Measurements from ENCODE around the gene NRARP. TPM values are rescaled to one million over a fixed set of nuclear protein-coding genes. Genes with fewer than 3 reads are reported as not detected.
"Not testable (repeated sequence)": the region's sequence is repeated elsewhere in the genome, so short reads cannot be mapped to it uniquely, and the experiment has no call there.

Gene NRARP
- polyA plus RNA-seq, 1 experiment, result 0.22 TPM

DNA sequence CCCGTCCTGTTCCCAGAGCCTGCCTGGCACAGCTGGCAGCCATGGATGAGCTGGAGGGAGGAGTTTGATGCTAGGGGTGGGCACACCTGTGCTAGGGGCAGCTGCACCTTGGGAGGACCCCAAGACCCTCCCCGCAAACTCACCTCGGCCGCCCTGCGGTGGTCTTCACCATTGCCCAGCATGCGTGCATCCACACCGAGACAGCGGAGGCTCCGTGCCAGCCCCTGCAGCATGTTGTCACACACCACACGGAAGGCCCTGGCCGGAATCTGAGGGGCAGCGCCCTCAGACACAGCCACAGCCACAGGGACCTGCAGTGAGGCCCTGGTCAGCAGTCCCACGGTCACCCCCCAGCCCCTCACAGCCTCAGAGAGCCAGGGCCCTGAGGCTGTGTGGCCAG lies 45.9 kb upstream of the NRARP start:
- ChIA-PET CTCF (no interaction called here), POLR2A (no interaction called here)
- no peak for DNase-seq (ENCODE audit: low read depth, low spot score)
- no peak overlapping the region for H3K4me3 ChIP-seq (ENCODE audit: low read depth, low read length)
- no peak overlapping the region for H3K27ac ChIP-seq (ENCODE audit: low read depth, low read length)
- TF ChIP-seq, protein P1, sequence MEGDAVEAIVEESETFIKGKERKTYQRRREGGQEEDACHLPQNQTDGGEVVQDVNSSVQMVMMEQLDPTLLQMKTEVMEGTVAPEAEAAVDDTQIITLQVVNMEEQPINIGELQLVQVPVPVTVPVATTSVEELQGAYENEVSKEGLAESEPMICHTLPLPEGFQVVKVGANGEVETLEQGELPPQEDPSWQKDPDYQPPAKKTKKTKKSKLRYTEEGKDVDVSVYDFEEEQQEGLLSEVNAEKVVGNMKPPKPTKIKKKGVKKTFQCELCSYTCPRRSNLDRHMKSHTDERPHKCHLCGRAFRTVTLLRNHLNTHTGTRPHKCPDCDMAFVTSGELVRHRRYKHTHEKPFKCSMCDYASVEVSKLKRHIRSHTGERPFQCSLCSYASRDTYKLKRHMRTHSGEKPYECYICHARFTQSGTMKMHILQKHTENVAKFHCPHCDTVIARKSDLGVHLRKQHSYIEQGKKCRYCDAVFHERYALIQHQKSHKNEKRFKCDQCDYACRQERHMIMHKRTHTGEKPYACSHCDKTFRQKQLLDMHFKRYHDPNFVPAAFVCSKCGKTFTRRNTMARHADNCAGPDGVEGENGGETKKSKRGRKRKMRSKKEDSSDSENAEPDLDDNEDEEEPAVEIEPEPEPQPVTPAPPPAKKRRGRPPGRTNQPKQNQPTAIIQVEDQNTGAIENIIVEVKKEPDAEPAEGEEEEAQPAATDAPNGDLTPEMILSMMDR (IDR thresholded peaks at IDR 0.05; ENCODE audit: low read depth, low read length), result no peak
- H3K27me3 ChIP-seq (ENCODE audit: control insufficient read depth, insufficient read depth, low read length), result no peaks in the 10 kb centered on the region
- H3K9me3 ChIP-seq (ENCODE audit: control insufficient read depth, insufficient read depth, low read length), result peaks cover 55% of the 10 kb centered on the region

DNA sequence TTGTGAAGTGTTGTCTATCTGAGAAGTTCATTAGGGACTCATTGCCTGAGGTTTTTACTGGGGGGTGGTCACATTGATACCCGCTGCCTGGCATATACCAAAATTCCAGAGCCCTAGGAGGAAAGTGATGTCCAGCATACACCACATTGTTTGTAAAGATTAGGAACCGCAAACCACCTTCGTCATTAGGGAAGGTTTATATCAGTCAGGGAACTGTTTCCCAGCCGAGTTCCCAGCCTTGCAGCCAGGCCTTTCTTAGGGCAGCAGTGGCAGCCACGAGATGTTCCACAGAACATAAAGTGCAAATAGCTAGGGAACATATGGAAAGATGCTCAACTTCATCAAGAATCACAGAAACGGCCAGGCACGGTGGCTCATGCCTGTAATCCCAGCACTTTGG lies 40.4 kb upstream of the NRARP start:
- H3K4me3 ChIP-seq (ENCODE audit: low read depth, low read length), result no peak overlapping the region
- no peaks in the 10 kb centered on the region for H3K27me3 ChIP-seq (ENCODE audit: control insufficient read depth, insufficient read depth, low read length)
- H3K9me3 ChIP-seq (ENCODE audit: control insufficient read depth, insufficient read depth, low read length), result peaks cover 13% of the 10 kb centered on the region
- CTCF ChIA-PET, result no interaction called here
- TF ChIP-seq, protein P1 (IDR thresholded peaks at IDR 0.05; ENCODE audit: low read depth, low read length), result no peak
- no peak overlapping the region for H3K27ac ChIP-seq (ENCODE audit: low read depth, low read length)
- POLR2A ChIA-PET, result no interaction called here
- DNase-seq (ENCODE audit: low read depth, low spot score), result no peak

DNA sequence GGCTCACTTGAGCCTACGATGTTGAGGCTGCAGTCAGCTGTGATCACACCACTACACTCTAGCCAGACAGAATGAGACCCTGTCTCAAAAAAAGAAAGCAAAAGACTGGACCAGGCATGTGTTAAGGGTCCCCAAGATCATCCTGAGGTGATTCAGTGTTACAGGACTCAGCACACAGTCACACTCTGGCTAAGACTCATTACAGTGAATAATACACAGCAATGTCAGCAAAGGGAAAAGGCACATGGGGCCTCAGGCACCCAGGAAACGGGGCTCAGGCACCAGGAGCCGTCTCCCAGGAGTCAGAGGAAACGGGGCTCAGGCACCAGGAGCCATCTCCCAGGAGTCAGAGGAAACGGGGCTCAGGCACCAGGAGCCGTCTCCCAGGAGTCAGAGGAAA lies 39.2 kb upstream of the NRARP start:
- TF ChIP-seq, protein P1 (IDR thresholded peaks at IDR 0.05; ENCODE audit: low read depth, low read length), result no peak
- H3K9me3 ChIP-seq (ENCODE audit: control insufficient read depth, insufficient read depth, low read length), result peaks cover 4% of the 10 kb centered on the region
- H3K27me3 ChIP-seq (ENCODE audit: control insufficient read depth, insufficient read depth, low read length), result no peaks in the 10 kb centered on the region
- POLR2A ChIA-PET, result no interaction called here
- CTCF ChIA-PET, result no interaction called here
- H3K27ac ChIP-seq (ENCODE audit: low read depth, low read length), result no peak overlapping the region
- DNase-seq (ENCODE audit: low read depth, low spot score), result no peak
- H3K4me3 ChIP-seq (ENCODE audit: low read depth, low read length), result no peak overlapping the region

DNA sequence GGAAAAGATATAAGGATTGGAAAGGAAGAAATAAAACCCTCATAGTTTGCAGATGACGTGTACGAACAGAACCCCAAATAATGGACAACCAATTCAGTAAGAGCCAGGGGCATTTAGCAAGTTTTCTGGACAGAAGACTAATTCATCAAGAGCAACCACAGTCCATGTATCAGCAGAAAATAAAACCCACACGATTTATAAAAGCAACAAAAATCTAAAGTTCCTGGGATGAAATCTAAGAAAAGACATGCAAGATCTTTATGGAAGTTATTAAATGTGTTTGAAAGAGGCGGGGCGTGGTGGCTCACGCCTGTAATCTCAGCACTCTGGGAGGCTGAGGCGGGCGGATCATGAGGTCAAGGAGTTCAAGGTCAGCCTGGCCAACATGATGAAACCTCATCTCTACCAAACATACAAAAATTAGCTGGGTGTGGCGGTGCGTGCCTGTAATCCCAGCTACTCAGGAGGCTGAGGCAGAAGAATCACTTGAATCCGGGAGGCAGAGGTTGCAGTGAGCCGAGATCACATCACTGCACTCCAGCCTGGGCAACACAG lies 37.9 kb upstream of the NRARP start:
- POLR2A ChIA-PET; DNase-seq (ENCODE audit: low read depth, low spot score); H3K9me3 ChIP-seq (ENCODE audit: control insufficient read depth, insufficient read depth, low read length); H3K27ac ChIP-seq (ENCODE audit: low read depth, low read length); H3K4me3 ChIP-seq (ENCODE audit: low read depth, low read length); CTCF ChIA-PET; H3K27me3 ChIP-seq (ENCODE audit: control insufficient read depth, insufficient read depth, low read length): not testable (repeated sequence)

DNA sequence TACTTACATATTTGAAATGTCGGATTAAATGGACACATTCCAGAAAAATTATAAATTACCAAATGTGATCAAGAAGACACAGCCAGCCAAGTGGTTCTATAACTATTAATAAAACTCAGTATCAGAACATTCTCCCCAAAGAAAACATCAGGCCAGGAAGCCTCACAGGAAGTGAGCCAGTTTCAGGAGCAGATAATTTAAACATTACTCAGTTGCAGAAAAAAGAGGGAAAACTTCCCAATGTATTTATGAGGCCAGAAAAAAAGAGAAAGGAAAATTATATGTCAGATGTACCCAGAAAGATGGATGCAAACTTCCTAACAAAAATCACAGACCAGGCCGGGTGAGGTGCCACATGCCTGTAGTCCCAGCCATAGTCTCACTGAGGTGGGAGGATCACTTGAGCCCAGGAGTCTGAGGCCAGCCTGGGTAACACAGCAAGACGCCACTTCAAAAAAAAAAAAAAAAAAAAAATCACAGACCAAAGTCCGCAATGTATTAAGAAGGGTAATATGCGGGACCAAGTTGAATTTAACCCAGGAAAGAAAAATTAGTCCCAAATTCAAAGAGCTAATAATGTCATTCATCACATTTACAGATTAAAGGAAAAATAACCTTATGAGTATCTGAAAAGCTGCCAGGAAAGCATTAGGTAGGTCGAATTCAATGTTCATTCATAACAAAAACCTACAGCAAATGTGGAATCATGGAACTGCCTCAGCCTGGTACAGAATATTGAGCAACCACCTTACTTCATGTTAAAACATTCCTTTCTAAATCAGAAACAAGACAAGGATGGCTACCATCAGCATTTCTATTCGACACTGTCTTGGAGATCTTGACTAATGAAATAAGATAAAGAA lies 37.2 kb upstream of the NRARP start:
- Histone ChIP-seq H3K4me3 (ENCODE audit: low read depth, low read length) (no peak overlapping the region), H3K9me3 (ENCODE audit: control insufficient read depth, insufficient read depth, low read length) (peaks cover 3% of the 10 kb centered on the region), H3K27ac (ENCODE audit: low read depth, low read length) (no peak overlapping the region), H3K27me3 (ENCODE audit: control insufficient read depth, insufficient read depth, low read length) (no peaks in the 10 kb centered on the region)
- no peak for DNase-seq (ENCODE audit: low read depth, low spot score)
- CTCF ChIA-PET, result no interaction called here
- TF ChIP-seq, protein P1 (IDR thresholded peaks at IDR 0.05; ENCODE audit: low read depth, low read length), result no peak
- POLR2A ChIA-PET, result no interaction called here

All from AG04450 (cell line).